ENCODE results near the gene ERBB2. TPM values are rescaled to one million over a fixed set of nuclear protein-coding genes. Genes with fewer than 3 reads are reported as not detected.
A peak's percentile ranks its signal among the peaks of the same experiment; 100 is the strongest.

Gene ERBB2
- total RNA-seq, 1 experiment from 2014 or later = 216 TPM

DNA sequence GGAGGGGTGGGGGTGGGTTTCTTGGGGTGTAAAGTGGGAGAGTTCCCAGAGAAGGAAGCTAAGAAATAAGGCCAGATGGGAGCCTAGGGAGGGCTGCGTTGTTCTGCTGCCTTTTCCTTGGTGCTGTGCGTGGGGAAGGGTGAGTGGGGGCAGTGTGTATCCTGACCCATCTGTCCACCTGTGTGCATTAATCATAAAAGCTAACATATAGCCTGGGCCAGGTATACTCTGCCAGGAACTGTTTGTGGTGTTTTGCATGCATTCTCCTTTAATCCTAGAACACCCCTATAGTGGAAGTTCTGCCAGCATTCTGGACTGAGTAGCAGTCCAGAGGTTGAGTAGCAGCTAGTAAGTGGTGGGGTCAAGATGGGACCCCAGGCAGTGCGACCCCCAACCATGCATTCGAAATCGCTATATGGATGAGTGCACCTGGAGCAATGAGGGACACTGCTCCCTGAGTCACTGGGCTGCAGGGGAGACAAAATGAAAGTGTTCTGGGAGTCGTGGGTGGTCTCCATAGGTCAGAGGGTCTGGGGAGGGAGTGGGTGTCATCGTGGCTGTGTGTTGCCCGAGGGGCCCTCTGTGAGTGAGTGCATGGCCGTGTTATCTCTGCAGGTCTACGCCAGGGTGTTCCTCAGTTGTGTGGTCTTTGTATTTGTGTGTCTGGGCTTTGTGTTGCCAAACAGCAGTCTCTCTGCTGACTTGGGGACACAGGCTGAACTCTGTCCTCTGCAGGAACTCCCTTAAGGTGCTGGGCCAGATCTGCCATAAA lies 1.3 kb downstream of the ERBB2 start:
- H4K8ac ChIP-seq (replicated peaks; ENCODE audit: insufficient read length, low read depth, low read length) = no peak overlapping the region
- peaks cover 9 to 33% (median 24%) of the 10 kb centered on the region in 3 experiments for H3K36me3 Mint-ChIP-seq (ENCODE audit: insufficient read depth in 1 of 3, low read depth in 3 of 3)
- no peak overlapping the region for H4K91ac ChIP-seq (ENCODE audit: insufficient read length, low read depth, low read length)
- H4K20me1 ChIP-seq (ENCODE audit: control insufficient read depth, insufficient read depth, insufficient read length) = no peaks in the 10 kb centered on the region
- peaks cover 24% of the 10 kb centered on the region for H3K4me1 ChIP-seq (ENCODE audit: insufficient read depth, low read length)
- H2BK120ac ChIP-seq (ENCODE audit: low read depth, low read length, poor library complexity, severe bottlenecking) = no peak overlapping the region
- no peak overlapping the region for H3T11ph ChIP-seq (ENCODE audit: low read length)
- H3K9ac ChIP-seq (ENCODE audit: extremely low read depth, insufficient read length, low read length) = peak overlapping the region; percentile 61
- peaks cover 67 to 78% of the 10 kb centered on the region in 2 experiments for H3K4me1 Mint-ChIP-seq
- H2AFZ ChIP-seq (ENCODE audit: low read length) = no peak overlapping the region
- peaks cover 8% of the 10 kb centered on the region for H3K23me2 ChIP-seq (ENCODE audit: insufficient read length, low read depth, low read length, poor library complexity, severe bottlenecking)
- TF ChIP-seq, protein P1, sequence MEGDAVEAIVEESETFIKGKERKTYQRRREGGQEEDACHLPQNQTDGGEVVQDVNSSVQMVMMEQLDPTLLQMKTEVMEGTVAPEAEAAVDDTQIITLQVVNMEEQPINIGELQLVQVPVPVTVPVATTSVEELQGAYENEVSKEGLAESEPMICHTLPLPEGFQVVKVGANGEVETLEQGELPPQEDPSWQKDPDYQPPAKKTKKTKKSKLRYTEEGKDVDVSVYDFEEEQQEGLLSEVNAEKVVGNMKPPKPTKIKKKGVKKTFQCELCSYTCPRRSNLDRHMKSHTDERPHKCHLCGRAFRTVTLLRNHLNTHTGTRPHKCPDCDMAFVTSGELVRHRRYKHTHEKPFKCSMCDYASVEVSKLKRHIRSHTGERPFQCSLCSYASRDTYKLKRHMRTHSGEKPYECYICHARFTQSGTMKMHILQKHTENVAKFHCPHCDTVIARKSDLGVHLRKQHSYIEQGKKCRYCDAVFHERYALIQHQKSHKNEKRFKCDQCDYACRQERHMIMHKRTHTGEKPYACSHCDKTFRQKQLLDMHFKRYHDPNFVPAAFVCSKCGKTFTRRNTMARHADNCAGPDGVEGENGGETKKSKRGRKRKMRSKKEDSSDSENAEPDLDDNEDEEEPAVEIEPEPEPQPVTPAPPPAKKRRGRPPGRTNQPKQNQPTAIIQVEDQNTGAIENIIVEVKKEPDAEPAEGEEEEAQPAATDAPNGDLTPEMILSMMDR (conservative IDR thresholded peaks at IDR 0.05) = no peak
- no peaks in the 10 kb centered on the region for H3K9me3 Mint-ChIP-seq
- DNase-seq = no peak
- no peak overlapping the region for H2BK20ac ChIP-seq (ENCODE audit: low read depth, low read length, poor library complexity, severe bottlenecking)
- H2BK5ac ChIP-seq (ENCODE audit: insufficient read length, low read length) = no peak overlapping the region
- no peaks in the 10 kb centered on the region for H3K9me3 ChIP-seq (ENCODE audit: control insufficient read depth, low read depth, low read length)
- H3K27me3 Mint-ChIP-seq (ENCODE audit: low read depth) = no peaks in the 10 kb centered on the region; the same call in 1 of the 2 replicates
- H3K79me1 ChIP-seq (ENCODE audit: insufficient read depth, low read depth, low read length, poor library complexity, severe bottlenecking) = no peaks in the 10 kb centered on the region
- peak overlapping the region; percentile 68 to 88 (median 76); a peak in 6 of 7 replicates for H3K27ac Mint-ChIP-seq
- no peak overlapping the region for H4K5ac ChIP-seq (ENCODE audit: insufficient read length, low read depth, low read length)
- H2BK12ac ChIP-seq (ENCODE audit: insufficient read length, low read depth, low read length) = no peak overlapping the region
- no peak overlapping the region for H3K27ac ChIP-seq (ENCODE audit: insufficient read length, low read depth, low read length)
- H2AK5ac ChIP-seq (ENCODE audit: insufficient read length, low read length) = no peak overlapping the region
- H3K79me2 ChIP-seq (ENCODE audit: insufficient read depth, low read length) = peaks cover 47% of the 10 kb centered on the region
- H3K18ac ChIP-seq (ENCODE audit: insufficient read length, low read depth, low read length) = no peak overlapping the region
- no CpG with 5 or more reads among the region's 10 CpGs for WGBS (ENCODE audit: extremely low coverage, insufficient read length, low lambda C conversion rate)
- no peak overlapping the region for H3K56ac ChIP-seq (ENCODE audit: insufficient read length, low read depth, low read length)
- no peaks in the 10 kb centered on the region for H3K27me3 ChIP-seq (ENCODE audit: insufficient read depth, low read length)
- no peak overlapping the region for H3K23ac ChIP-seq (ENCODE audit: insufficient read length, low read depth, low read length)
- H3K4ac ChIP-seq (ENCODE audit: low read depth, low read length) = no peak overlapping the region
- peak overlapping the region; percentile 95 for H3K4me2 ChIP-seq (ENCODE audit: insufficient read depth, insufficient read length, low read length)
- no peak overlapping the region for H2BK15ac ChIP-seq (ENCODE audit: low read depth, low read length)
- peak overlapping the region; percentile 92 to 97 for H3K4me3 Mint-ChIP-seq
- H3K14ac ChIP-seq (ENCODE audit: insufficient read depth, low read length) = no peak overlapping the region
